Heart right ventricle (tissue), 16 donors: Measurements from ENCODE around the gene TWSG1. TPM values are rescaled to one million over a fixed set of nuclear protein-coding genes. Genes with fewer than 3 reads are reported as not detected.
A peak's percentile ranks its signal among the peaks of the same experiment; 100 is the strongest.

Source experiments
- ATAC-seq, 8 donors: fragments of 200-7000 bp; cut with Tn5 transposase; one replicate each; pipeline ENCODE4 v1.9.1; 2020; ENCODE audit warnings: mild to moderate bottlenecking in 8 of 8, moderate library complexity in 8 of 8, moderate number of reproducible peaks in 1 of 8
- DNase-seq, 2 donors: peaks; one replicate each; pipeline ENCODE4 v3.0.0-alpha.2; 2020
- H3K27ac ChIP-seq, 10 donors: fragments of 200-600 bp; sonication (generic) in 2 of 10; one replicate each; pipeline versions ENCODE4 v1.5.0 to v1.8.0; 2020 to 2022; ENCODE audit warnings: mild to moderate bottlenecking in 3 of 10
- H3K27me3 ChIP-seq, 7 donors: fragments of 200-600 bp; one replicate each; pipeline ENCODE4 v1.8.0; 2021 to 2022; ENCODE audit warnings: mild to moderate bottlenecking in 2 of 7
- H3K36me3 ChIP-seq, 9 donors: fragments of 200-600 bp; sonication (generic) in 1 of 9; one replicate each; pipeline versions ENCODE4 v1.5.0 to v1.8.0; 2020 to 2022; ENCODE audit warnings: mild to moderate bottlenecking in 2 of 9
- H3K4me1 ChIP-seq, 9 donors: fragments of 200-600 bp; sonication (generic) in 1 of 9; one replicate each; pipeline versions ENCODE4 v1.5.0 to v1.8.0; 2020 to 2022; ENCODE audit warnings: mild to moderate bottlenecking in 4 of 9
- H3K4me3 ChIP-seq, 10 donors: fragments of 200-600 bp; sonication (generic) in 2 of 10; one replicate each; pipeline versions ENCODE4 v1.5.0 to v1.8.0; 2020 to 2022; ENCODE audit warnings: mild to moderate bottlenecking in 7 of 10, moderate library complexity in 2 of 10
- H3K9me3 ChIP-seq, 11 donors: fragments of 200-600 bp in 10 of 11; sonication (generic) in 2 of 11; one replicate each; pipeline versions ENCODE4 v1.5.0 to v1.8.0; 2013 to 2022; ENCODE audit warnings: mild to moderate bottlenecking in 2 of 11, control low read depth in 1 of 11, moderate library complexity in 1 of 11
- WGBS, 2 donors: extraction: QIAGEN DNeasy Blood & Tissue Kit; methylation state at CpG; one replicate each; pipeline ENCODE4 v1.1.7; 2013; ENCODE audit warnings: inconsistent platforms in 1 of 2; 5-methylcytosine and 5-hydroxymethylcytosine counted together
- intact Hi-C, 10 donors: fragments of 100-400 bp; cut with DNase I; formaldehyde crosslinking; loops; one replicate each; pipeline versions ENCODE4 v1.11.1 to v1.14.2; 2022
- polyA plus RNA-seq, 2 donors: library from polyadenylated mRNA; stranded (reverse); fragments of 200-250 nt; gene quantifications; one replicate each; pipeline ENCODE4 v1.2.3, GENCODE V29; 2013
- total RNA-seq, 10 donors: library from RNA; stranded (reverse); fragmentation: NEBNext Ultra II Directional in 3 of 10; extraction: Animal tissue kit (Norgen Biotek cat#: 25700) in 3 of 10; gene quantifications; one replicate each; pipeline versions ENCODE4 v1.2.1 to v1.2.4, GENCODE V29; 2021 to 2023
- TF ChIP-seq, protein P1 (sequence below), 9 donors: fragments of 200-600 bp; sonication (generic) in 2 of 9; IDR thresholded peaks; one replicate each; pipeline versions ENCODE4 v1.5.0 to v1.8.0; 2021 to 2022; ENCODE audit warnings: antibody characterized with exemption in 9 of 9, mild to moderate bottlenecking in 5 of 9, moderate library complexity in 1 of 9
- donor health status: Arrhythmogenic right ventricular cardiomyopathy.
- donor health status: ischemic (EF 13 %, LVEDD 7.1; RV severe dilation, severe dysfunction).
- donor health status: healthy with polysubstance abuse.
- donor health status: DM: no; HTN: yes; CAD: no.
- donor health status: DM: no; HTN: no; CAD: no.
- donor health status: ischemic (EF 25% LVEDD 6.9; RV normal size, moderate dysfunction).
- donor health status: ischemic (EF 25% LVEDD 5.7; RV mildly dilated, moderate dysfunction).
- donor health status: healthy.
- donor health status: DM: yes; HTN: yes; CAD: no.
- donor health status: Ischemic cardiomyopathy.
- donor health status: ischemic (EF 35%, LVEDD 5.7; RV mildly dilated, moderate dysfunction).
- donor health status: nonischemic (EF 11% LVEDD 7.7; RV severe dilation, severe dysfunction).
- donor health status: DM: yes; HTN: yes; CAD: no.
- donor health status: PGD.
- donor health status: ischemic (EF 29% LVEDD 5.4; RV normal size, mild dysfunction).
- donor health status: nonischemic (EF 23%, LVEDD 6.1; RV moderate dilation, normal function).

The TWSG1 gene
- total and polyA plus RNA-seq, 12 donors: 6.6 to 15.0 (median 11.2) TPM

DNA sequence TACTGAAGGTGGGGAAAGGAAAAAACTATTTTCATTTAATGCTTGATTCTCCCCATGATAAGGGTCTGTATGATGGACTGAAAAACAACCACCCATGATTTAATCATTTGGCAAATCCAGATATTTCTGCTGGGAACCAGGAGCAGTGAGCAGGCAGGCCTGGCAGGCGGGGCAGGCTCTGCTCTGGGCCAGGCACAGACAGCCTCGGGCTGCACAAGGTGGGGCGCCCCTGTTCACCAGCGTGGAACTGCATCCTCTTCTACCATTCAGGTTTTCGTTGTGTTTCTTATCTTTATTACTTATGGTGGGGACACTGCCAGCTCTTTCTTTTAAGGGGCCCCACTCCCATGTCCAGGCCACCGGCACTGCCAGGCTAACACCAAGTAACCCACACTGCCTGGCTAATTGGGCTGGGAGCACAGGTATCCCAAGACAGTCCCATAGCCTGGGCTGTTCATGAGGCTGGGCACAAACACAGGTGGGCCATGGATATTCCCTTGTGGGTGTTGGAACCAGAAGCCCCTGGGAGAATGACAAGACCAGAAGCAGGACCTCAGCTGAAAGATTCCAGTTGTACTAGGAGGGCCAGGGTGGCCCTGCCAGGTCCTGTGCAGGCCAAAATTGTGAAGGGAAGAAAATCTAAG is 83.6 kb downstream of the TWSG1 start:
- H3K4me1 ChIP-seq: peaks cover 0 to 16% (median 11%) of the 10 kb centered on the region in 9 donors
- H3K36me3 ChIP-seq: no peaks in the 10 kb centered on the region
- ATAC-seq: peak in 1 of 8 donors; percentile 28
- 92 to 93% methylated on average over 6 of the region's 6 CpGs for WGBS, 2 donors
- H3K4me3 ChIP-seq: no peak overlapping the region
- H3K27ac ChIP-seq: no peak overlapping the region
- intact Hi-C loops: no loop called here
- H3K27me3 ChIP-seq: no peaks in the 10 kb centered on the region
- DNase-seq: no peak
- no peaks in the 10 kb centered on the region for H3K9me3 ChIP-seq
- TF ChIP-seq, protein P1, sequence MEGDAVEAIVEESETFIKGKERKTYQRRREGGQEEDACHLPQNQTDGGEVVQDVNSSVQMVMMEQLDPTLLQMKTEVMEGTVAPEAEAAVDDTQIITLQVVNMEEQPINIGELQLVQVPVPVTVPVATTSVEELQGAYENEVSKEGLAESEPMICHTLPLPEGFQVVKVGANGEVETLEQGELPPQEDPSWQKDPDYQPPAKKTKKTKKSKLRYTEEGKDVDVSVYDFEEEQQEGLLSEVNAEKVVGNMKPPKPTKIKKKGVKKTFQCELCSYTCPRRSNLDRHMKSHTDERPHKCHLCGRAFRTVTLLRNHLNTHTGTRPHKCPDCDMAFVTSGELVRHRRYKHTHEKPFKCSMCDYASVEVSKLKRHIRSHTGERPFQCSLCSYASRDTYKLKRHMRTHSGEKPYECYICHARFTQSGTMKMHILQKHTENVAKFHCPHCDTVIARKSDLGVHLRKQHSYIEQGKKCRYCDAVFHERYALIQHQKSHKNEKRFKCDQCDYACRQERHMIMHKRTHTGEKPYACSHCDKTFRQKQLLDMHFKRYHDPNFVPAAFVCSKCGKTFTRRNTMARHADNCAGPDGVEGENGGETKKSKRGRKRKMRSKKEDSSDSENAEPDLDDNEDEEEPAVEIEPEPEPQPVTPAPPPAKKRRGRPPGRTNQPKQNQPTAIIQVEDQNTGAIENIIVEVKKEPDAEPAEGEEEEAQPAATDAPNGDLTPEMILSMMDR (IDR thresholded peaks at IDR 0.05): no peak

DNA sequence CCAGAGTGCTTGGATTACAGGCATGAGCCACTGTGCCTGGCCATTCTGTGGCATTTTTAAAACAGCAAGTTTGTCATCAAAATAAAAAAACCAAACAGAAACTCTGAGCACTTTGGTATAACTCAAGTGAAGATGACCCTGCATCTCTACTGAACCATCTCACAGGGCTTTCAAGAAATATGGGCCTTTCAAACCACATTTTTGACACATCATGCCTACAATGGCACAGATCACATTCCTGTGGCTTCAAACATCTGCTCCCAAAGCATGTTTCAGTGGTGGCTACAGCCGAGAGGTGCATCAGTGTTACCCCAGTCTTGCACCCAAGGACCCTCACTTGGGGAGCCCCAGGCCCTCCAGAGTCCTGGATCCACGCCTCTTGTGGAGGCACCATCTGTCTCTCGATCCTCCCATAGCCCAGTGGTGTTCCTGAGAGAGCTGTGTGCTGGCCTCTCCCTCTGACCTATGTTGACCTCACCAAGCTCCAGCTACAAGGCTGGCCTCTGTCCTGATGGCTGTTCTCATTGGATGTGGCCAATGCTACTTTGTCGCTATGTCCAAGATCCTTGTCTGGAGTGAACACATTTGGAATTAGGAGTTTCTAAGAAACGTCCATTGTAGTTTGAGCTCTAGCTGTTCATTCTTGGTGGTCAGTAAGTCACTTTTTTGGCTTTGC is 85.5 kb downstream of the TWSG1 start:
- Histone ChIP-seq H3K4me3 (no peak overlapping the region), H3K36me3 (no peaks in the 10 kb centered on the region), H3K27ac (no peak overlapping the region), H3K4me1 (peaks cover 0 to 16% (median 11%) of the 10 kb centered on the region in 9 donors), H3K9me3 (peaks cover 0 to 5% (median 0%) of the 10 kb centered on the region in 11 donors), H3K27me3 (no peaks in the 10 kb centered on the region)
- DNase-seq (no peak), ATAC-seq (no peak)
- intact Hi-C loops: no loop called here
- 73 to 83% methylated on average over 5 of the region's 5 CpGs for WGBS, 2 donors
- TF ChIP-seq, protein P1 (IDR thresholded peaks at IDR 0.05): no peak

DNA sequence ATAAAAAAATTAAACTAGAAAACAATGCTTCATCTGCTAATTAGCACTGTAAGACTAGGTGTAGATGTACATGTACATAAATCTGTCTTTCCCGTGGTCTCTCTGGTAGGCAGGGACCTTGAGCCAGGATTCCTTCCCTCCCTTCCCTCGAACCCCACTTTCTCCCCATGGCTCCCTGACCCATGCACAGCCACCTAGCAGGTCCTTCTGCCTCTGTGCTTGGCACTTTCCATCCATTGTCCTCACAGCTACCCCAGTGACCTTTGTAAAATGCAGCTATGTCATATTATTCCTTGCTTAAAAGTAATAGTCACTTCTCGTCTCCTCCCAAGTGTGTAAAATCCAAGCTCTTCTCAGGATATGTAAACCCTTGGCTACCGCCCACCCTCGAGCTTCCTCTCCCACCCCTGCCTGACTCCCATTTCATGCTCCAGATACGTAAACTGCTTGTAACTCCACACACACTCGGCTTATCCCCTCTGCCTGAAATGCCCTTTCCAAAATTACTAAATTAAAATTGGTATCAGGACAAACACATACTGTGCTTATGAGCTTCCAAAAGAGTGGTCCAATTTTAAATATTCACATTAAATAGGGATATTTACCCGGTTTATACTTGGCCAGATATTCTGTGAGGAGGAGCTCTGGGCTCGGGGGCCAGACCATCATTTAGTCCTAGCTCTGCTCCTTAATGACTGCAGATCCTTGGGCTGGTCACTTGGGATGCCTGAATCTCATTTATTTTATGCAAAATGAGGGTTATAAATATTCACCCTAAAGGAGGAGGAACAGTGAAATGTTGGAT is 86.7 kb downstream of the TWSG1 start:
- TF ChIP-seq, protein P1 (IDR thresholded peaks at IDR 0.05): no peak
- Histone ChIP-seq H3K4me3 (no peak overlapping the region), H3K9me3 (peaks cover 0 to 5% (median 0%) of the 10 kb centered on the region in 11 donors), H3K27ac (no peak overlapping the region), H3K4me1 (peaks cover 0 to 16% (median 11%) of the 10 kb centered on the region in 9 donors), H3K36me3 (no peaks in the 10 kb centered on the region), H3K27me3 (no peaks in the 10 kb centered on the region)
- WGBS, 2 donors: 74 to 78% methylated on average over 9 of the region's 9 CpGs
- intact Hi-C loops: no loop called here
- DNase-seq (no peak), ATAC-seq (no peak)

DNA sequence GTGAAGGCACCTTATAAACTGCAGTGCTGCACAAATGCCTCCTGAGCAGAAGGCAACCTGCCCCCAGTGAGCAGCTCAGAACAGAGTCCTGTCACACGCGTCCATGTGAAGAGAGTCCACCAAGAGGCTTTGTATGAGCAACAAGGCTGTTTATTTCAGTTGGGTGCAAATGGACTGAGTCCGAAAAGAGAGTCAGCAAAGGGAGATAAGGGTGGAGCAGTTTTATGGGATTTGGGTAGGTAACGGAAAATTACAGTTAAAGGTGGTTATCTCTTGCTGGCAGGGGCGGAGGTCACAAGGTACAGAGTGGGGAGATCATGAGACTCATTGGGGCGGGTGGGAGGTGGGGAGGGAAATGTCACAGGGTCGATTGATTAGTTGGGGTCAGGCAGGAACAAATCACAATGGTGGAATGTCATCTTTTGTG is 87.3 kb downstream of the TWSG1 start:
- H3K36me3 ChIP-seq: no peaks in the 10 kb centered on the region
- peaks cover 0 to 11% (median 7%) of the 10 kb centered on the region in 9 donors for H3K4me1 ChIP-seq
- DNase-seq (no peak), ATAC-seq (no peak)
- H3K27ac ChIP-seq: no peak overlapping the region
- H3K9me3 ChIP-seq: peaks cover 0 to 5% (median 0%) of the 10 kb centered on the region in 11 donors
- no peaks in the 10 kb centered on the region for H3K27me3 ChIP-seq
- intact Hi-C loops: no loop called here
- TF ChIP-seq, protein P1 (IDR thresholded peaks at IDR 0.05): no peak
- H3K4me3 ChIP-seq: no peak overlapping the region
- WGBS, 2 donors: 89% methylated on average over 7 of the region's 7 CpGs
